ENCODE results near the gene SAP30. TPM values are rescaled to one million over a fixed set of nuclear protein-coding genes. Genes with fewer than 3 reads are reported as not detected.

SAP30 gene
- total RNA-seq, 1 experiment from 2014 or later: 13.5 TPM

DNA sequence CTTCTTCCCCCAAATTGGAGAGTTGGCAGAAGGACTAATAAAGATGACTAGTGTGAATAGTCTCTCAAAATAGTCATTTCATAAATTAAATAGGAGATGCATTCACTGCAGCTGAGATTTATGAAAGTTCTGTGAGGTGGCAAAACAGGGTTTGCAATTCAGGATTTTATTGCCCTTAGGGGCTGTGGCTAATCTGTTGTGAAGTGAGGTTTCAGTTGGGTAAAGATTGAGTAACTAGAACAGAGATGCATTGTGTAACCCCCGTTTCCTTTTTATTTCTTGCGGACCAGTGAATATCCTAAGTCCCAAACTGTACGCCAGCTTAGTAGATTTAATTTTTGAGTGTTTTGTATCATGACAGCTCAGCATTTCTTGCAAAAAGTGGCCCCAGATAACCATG lies 44.3 kb downstream of the SAP30 start:
- no peak overlapping the region for H2AK5ac ChIP-seq (ENCODE audit: insufficient read length, low read length)
- no peak overlapping the region for H3K9ac ChIP-seq (ENCODE audit: extremely low read depth, insufficient read length, low read length)
- H4K8ac ChIP-seq (replicated peaks; ENCODE audit: insufficient read length, low read depth, low read length): no peak overlapping the region
- no peak overlapping the region for H3K14ac ChIP-seq (ENCODE audit: insufficient read depth, low read length)
- no peak overlapping the region for H3K18ac ChIP-seq (ENCODE audit: insufficient read length, low read depth, low read length)
- H4K5ac ChIP-seq (ENCODE audit: insufficient read length, low read depth, low read length): no peak overlapping the region
- Mint-ChIP-seq H3K27ac (no peak overlapping the region; a peak in 1 of 7 replicates), H3K27me3 (ENCODE audit: low read depth) (peaks cover 1% of the 10 kb centered on the region; the same call in 1 of the 2 replicates), H3K4me1 (no peaks in the 10 kb centered on the region), H3K9me3 (no peaks in the 10 kb centered on the region), H3K4me3 (no peak overlapping the region), H3K36me3 (ENCODE audit: insufficient read depth in 1 of 3, low read depth in 3 of 3) (no peaks in the 10 kb centered on the region)
- no peak overlapping the region for H2BK5ac ChIP-seq (ENCODE audit: insufficient read length, low read length)
- H3K4me1 ChIP-seq (ENCODE audit: insufficient read depth, low read length): no peaks in the 10 kb centered on the region
- WGBS (ENCODE audit: extremely low coverage, insufficient read length, low lambda C conversion rate): no CpG with 5 or more reads among the region's 3 CpGs
- no peaks in the 10 kb centered on the region for H3K79me2 ChIP-seq (ENCODE audit: insufficient read depth, low read length)
- H3K56ac ChIP-seq (ENCODE audit: insufficient read length, low read depth, low read length): no peak overlapping the region
- no peak overlapping the region for H2BK15ac ChIP-seq (ENCODE audit: low read depth, low read length)
- DNase-seq: no peak
- H3K23me2 ChIP-seq (ENCODE audit: insufficient read length, low read depth, low read length, poor library complexity, severe bottlenecking): no peaks in the 10 kb centered on the region
- no peaks in the 10 kb centered on the region for H3K27me3 ChIP-seq (ENCODE audit: insufficient read depth, low read length)
- no peaks in the 10 kb centered on the region for H4K20me1 ChIP-seq (ENCODE audit: control insufficient read depth, insufficient read depth, insufficient read length)
- H2BK120ac ChIP-seq (ENCODE audit: low read depth, low read length, poor library complexity, severe bottlenecking): no peak overlapping the region
- no peak overlapping the region for H3K27ac ChIP-seq (ENCODE audit: insufficient read length, low read depth, low read length)
- no peak overlapping the region for H3T11ph ChIP-seq (ENCODE audit: low read length)
- no peak overlapping the region for H3K4me2 ChIP-seq (ENCODE audit: insufficient read depth, insufficient read length, low read length)
- H4K91ac ChIP-seq (ENCODE audit: insufficient read length, low read depth, low read length): no peak overlapping the region
- no peak overlapping the region for H3K23ac ChIP-seq (ENCODE audit: insufficient read length, low read depth, low read length)
- no peak overlapping the region for H3K4ac ChIP-seq (ENCODE audit: low read depth, low read length)
- H3K79me1 ChIP-seq (ENCODE audit: insufficient read depth, low read depth, low read length, poor library complexity, severe bottlenecking): no peaks in the 10 kb centered on the region
- H2AFZ ChIP-seq (ENCODE audit: low read length): no peak overlapping the region
- TF ChIP-seq CTCF (conservative IDR thresholded peaks at IDR 0.05): no peak
- no peak overlapping the region for H2BK12ac ChIP-seq (ENCODE audit: insufficient read length, low read depth, low read length)
- H2BK20ac ChIP-seq (ENCODE audit: low read depth, low read length, poor library complexity, severe bottlenecking): no peak overlapping the region
- no peaks in the 10 kb centered on the region for H3K9me3 ChIP-seq (ENCODE audit: control insufficient read depth, low read depth, low read length)
